SW480 (cell line): ENCODE data around the gene MCHR2.
"Not testable (repeated sequence)": the region's sequence is repeated elsewhere in the genome, so short reads cannot be mapped to it uniquely, and the experiment has no call there.

Experiments
- DNase-seq: peaks from one replicate; pipeline ENCODE4 v3.0.0-alpha.2; 2016; ENCODE audit warnings: low spot score

Gene MCHR2, protein sequence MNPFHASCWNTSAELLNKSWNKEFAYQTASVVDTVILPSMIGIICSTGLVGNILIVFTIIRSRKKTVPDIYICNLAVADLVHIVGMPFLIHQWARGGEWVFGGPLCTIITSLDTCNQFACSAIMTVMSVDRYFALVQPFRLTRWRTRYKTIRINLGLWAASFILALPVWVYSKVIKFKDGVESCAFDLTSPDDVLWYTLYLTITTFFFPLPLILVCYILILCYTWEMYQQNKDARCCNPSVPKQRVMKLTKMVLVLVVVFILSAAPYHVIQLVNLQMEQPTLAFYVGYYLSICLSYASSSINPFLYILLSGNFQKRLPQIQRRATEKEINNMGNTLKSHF

DNA sequence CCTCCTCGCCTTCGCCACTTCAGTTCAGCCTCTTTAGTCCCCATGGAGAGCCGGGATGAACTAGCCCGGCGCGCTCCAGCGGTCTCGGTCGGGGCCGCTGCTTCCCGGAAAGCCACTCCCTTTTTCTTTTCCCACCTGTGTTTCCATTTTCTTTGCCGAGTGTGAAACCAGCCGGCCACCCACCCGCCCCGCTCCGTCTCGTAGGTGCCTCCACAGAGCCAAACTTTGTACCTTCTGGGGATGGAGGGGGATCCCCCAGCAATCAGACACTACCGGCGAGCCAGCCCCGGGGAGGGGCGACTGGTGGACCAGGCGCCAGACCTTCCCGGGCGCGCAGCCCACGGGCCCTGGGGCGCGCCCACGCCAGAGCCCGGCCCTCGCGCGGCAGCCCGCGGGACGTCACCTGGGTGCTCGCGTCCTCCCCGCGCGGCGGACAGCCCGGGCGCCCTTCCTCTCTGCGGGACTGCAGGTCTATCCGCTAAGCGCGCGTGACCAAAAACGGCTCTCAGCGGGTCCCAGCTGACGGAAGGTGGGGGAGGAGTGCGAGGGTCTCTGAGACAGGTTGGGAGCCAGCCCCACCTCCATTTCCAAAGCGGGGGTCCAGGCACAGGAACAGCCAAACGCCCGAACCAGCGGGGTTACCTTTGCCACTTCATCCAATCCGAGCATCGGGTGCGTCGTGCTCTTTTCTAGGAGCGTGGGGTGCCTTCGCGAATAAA, at the start of gene MCHR2:
MCHR2 (minus strand) TSS at position 691 of the 719 bp plus-strand sequence. CDS start 38,076 bp downstream, outside the sequence.
- no peak for DNase-seq

DNA sequence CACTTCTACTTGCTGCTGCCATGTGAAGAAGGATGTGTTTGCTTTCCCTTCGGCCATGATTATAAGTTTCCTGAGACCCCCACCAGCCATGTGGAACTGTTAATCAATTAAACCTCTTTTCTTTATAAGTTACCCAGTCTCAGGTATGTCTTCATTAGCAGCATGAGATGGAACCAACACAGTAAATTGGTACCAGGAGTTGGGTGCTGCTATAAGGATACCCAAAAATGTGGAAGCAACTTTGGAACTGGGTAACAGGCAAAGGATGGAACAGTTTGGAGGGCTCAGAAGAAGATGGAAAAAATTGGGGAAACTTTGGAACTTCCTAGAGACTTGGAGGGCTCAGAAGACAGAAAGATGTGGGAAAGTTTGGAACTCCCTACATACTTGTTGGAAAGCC, 44.5 kb upstream of the MCHR2 start:
- DNase-seq = not testable (repeated sequence)

DNA sequence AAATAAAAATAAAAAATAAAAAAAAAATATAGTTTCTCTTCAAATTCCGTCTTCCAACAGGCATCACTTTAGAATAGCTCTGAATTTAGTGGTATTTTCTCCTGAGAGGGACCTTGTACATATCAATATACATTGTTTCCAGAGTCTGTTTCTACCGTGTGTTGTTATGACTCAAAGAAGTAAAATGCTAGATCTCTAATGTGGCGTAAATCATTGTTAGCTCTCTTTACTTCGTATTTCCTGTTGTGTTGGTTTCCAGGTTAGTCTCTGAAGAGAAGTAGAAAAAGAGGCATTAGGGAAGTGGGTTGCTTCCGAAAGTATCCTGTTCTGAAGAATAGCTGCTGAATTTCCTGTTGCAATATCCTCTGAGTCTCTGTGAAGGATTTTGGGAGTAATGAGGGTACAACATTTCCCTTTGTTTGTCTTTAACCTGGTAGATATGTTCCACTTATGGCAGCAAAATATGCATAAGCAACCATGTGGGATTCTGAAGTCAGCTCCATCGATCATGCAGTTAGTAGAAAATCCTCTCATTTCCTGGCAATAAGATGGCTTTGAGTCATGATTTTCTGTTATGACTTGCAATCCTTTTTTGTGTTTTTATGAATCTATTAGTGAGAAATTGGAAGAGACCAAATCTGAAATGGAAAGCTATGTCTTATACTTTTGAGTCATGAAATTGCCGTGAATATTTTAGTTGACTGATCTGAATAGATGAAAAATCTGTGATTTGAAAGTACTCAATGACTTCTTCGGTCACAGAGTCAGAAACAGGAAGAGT, 42.0 kb upstream of the MCHR2 start:
- no peak for DNase-seq

DNA sequence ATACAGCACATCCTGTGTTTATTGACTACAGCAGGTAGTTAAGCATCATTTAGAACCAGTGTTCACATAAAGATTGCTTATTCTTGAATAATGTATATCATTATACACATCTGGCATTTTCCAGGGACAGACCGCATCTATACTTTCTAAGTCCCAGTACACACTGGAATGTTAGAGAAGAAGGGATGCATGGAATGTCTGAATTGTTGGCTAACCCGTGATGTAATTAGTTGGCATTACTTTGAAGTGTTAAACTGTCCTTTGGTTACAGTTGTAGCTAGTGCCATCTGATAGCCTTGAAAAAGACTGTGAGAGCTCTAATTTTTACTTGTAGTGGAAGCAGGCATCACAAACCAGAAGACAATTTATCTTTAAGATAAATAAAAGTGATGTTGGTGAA, 29.8 kb upstream of the MCHR2 start:
- peak; percentile 4 for DNase-seq

DNA sequence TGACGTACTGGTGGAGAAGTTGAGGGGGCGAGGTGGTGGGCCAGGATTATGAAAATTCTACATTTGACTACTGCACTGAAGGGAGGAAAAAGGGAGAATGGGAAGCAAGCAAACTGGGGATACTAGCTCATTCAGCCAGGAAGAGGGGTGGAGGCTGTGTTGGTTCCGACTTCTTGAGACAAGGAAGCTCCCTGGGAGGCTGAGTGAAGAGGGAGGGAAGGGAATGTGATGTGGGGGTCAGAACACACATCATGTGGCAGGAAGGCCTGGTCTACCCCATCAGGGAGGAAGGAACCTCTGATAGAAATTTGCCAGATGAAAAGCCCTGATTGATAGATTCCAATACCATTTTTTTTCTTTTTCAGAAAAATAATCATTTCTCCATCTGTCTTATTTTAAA, 28.8 kb upstream of the MCHR2 start:
- no peak for DNase-seq

DNA sequence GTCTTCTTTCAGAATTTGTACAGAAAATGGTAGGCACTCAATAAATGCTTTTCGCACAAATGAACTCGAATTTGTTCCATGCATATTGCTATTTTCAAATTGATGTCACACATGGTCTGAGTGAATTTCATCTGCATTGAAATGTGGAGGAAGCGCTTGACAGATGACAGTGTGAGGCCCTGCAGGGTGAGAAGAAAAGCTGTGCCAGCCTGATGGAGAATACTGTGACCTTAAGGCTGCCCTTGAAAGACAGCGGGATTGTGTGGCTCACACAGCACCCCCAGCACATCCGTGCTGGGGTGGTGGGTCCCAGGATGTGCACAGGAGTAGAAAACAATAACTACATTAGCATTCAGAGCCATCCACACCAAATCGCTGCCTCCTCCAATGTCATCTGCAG, 14.8 kb upstream of the MCHR2 start:
- no peak for DNase-seq

DNA sequence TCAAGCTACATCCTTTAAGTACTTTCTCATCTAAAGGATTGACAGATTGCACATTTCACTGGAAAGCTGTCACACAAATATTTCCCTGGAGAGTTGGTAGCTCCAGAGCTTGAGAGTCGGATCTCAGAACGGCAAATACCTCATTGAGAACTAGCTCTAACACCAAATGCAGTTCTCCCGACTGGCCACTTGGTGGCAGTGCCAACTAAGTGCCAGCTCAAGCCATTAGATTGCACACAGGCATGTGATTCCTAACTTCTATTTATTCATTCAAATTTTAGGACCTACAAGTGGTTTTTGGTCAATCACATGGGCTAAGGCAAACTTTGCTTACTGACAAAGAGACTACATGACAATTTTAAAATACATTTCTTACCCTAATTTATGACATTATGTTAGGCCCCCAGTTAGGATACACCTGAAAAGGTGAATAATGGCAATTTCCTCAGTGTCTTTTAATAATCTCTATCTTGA, 7.9 kb upstream of the MCHR2 start:
- peak; percentile 43 for DNase-seq

DNA sequence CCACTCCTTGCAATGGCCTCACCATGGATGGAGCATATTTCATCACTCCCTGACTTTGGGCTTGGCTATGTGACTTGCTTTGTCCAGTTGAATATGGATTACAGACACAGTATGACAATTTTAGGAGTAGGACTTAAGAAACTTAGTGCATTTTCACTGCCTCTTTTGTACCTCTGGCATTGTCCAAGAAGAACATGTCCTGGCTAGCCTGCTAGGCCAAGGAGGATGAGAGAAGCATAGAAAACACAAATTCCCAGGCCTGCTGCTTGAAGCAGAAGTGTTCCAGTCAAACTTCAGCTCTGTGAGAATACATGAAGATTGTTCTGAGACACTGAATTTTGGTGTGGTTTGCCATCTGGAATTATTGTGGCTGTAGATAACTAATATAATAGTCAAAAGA, 3.1 kb upstream of the MCHR2 start:
- DNase-seq = no peak

DNA sequence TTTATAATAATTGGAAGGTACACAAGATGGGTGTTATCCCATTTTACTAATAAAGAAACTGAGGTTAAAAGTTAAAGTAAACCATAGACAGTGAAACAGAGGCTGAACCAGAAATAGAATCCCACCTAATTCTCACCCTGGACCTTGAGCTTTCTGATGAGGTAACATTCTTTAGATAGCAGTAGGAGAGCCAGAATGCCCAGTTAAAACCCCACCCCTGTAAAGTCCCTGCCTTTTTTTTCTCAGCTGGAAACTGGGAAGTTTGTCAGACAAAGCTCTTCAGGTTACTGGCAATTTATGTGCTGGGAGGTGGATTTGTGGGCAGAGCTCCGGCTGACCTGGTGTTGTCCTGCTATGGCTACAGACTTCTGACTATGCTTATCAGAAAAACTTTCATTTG, 1.9 kb upstream of the MCHR2 start:
- no peak for DNase-seq

DNA sequence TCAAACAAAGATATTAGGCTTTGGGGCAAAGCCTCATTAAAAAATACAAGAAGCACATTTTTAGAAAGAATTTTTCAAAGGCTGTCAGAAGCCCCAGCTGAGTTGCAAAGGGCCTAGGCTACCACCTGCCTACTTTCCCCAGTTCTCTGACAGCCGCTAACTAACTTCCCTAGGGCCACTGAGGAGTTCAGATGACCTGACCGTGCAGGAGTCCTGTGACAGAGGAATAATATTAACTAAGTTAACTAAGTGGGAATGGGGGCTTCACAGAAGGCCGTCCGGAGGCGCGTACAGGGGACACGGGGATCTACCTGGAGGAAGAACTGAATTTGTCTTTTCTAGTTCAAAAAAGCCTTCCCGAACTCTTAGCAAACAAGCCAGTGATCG, 884 bp downstream of the MCHR2 start:
- DNase-seq = no peak

DNA sequence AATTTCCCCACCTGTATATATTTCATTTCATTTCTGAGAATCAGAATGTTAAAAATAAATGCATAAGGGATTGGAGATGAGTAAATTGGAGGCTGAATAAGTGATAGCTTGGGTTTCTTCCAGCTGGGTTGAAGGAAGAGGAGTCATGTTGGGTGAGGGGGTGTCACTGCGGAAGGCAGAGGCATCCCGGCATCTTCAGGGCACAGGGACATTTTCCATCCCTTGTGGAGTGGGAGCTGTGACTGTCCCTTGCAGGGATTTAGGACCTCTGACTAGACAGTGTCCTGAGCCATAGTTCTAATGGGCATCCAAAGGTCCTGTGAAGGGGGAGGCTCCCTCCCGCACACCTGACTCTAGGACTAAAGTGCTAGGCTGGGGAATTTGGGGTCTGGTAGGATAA, 2.1 kb downstream of the MCHR2 start:
- DNase-seq = no peak

DNA sequence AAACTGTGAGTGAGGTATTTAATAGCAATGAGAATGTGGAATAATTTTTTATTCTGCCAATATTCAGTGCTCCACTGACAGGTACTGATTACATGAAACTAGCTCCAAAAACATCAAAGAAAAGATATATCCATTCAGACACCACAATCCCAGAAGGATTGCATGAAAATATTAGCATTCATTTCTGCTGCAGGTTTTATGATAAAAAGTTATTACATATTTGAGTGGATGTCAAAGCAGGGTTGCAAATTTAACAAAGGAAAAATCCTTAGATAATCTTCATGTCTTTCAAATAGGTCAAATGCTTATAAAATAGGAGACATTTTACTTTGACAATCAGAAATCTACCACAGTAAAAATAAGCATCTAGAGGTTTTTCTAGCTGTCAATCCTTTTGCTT, 13.3 kb downstream of the MCHR2 start:
- DNase-seq = no peak

DNA sequence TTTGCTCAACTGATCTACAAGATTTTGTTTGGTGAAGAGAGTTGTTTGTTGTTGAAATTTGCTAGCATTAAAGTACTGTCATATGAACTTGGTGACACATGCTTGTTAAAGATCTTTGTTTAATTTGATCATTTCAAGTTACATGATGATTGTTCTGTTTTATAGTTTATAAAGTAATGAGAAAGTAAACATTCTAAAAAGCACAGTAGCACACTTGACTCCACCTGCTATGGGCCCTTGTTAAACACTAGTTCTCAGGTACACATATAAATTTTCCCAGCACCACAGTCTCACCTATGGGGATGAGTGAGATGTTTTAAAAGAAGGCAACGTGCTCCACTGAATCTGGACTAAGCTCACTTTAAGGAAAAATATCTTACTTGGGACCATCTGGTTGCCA, 14.1 kb downstream of the MCHR2 start:
- no peak for DNase-seq

DNA sequence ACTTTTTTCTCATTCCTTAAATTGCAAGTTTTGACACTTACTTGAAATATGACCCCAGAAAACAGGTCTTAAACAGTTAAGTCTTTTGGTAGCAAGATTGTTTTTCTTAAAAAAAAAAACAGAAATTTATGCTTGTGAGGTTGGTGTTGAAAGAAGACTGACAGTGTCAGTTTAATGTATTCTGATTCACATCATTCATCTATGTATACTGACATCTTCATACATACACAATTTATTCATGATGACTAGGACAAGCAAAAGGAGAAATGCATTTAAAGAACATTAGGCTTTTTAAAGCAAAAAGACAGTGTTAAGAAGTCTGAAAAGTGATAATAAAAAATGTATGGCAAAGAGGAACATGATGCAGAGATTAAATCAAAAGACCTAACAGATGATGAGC, 27.0 kb downstream of the MCHR2 start:
- DNase-seq = no peak

DNA sequence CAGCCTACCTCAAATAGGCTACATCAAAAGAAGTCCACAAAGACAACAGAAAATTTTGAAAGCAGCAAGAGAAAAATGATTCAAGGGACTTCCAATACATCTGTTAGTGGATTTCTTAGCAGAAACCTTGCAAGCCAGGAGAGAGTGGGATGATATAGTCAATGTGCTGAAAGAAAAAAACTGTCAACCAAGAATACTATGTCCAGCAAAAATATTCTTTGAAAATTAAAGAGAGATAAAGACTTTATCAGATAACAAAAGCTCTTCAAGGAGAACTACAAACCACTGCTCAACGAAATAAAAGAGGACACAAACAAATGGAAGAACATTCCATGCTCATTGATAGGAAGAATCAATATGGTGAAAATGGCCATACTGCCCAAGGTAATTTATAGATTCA, 34.0 kb downstream of the MCHR2 start:
- no peak for DNase-seq

DNA sequence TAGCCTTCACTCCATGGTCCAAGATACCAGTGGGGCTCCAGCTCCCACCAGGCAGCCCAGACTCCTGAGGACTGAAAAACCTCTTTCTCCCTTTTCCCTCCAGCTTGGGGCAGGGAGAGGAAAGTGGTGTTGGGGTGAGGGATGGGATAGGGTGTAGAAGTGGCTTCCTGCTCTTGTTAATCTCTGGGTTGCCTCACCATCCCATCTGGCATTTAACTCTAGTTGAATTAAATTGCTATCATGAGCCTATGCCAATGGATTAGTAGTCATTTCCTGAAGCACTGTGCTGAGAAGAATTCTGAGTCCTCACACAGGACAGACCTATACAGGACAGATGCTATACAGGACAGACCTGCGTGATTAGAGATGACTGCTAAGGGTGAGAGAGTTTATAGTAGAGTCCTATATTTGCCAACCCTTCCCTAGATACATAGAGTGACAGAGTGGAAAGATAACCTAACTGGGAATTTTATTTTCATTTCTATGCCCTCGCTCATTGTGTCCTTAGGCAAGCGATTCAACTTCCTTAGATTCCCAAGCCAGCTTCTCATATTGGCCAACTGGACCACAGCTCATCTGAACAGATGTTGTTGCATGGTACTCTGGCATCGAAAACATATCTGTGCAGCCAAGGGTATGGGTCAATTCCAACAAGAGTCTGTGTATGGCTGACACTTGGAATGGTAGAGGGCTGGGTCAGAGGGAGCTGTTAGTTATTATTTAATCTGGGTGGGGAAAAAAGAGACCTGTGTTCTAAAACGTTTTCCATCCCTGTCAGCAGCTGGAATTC, 42.8 kb downstream of the MCHR2 start:
- no peak for DNase-seq

DNA sequence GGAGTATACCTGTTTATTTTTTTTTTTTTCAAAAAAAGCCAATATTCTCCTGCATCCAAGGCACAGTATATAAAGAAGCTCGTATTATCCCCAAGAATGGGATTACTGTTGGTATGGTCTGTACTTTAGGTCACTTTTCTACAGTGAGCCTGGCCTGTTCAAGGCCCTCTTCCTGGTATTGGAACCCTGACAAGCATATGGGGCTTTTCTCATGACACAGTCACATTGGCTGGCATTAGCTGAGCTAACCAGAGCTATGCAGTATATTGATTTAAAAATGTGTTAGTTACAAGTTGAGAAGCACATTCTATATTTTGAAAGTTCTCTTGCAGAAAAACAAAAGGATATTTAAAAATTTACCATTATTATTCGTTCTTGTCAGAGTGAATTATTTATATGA, 48.0 kb downstream of the MCHR2 start:
- DNase-seq = no peak

DNA sequence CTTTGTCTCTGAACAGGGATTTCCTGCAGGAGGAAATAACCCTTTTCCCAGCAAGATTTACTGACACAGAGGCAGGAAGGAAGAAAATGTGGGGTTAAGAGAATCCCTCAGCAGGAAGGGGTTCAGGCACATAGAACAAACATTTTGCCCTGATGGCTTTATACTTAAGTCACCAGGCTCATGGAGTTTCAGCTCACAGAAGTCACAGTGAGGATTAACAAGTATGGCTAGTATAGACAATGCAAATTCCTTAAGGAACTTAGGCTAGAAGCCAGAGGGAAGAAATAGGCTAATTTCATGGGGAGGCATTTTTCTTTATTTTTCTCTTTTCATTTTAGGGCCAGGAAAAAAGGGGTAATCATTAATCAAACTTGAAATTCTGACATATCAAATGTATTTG, 50.2 kb downstream of the MCHR2 start:
- DNase-seq = no peak

DNA sequence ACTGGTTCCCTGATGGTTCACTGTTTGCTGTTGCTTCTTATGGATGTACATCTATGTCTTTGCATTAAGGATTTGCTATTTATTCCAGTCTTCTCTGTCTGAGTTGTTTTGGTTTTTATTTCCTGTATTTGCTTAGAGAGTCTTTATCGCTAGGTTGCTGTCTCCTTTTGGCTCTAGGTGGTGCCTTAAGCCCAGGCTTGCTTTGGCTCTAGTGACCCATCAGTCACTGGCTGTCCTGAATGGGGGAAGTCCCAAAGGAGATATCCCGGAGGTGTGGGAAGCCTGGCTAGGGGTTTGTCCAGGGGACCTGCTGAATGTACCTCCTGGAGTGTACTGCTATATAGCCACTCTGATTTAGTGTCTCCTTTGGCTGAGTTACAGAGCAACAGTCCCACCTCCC, 53.4 kb downstream of the MCHR2 start:
- no peak for DNase-seq

DNA sequence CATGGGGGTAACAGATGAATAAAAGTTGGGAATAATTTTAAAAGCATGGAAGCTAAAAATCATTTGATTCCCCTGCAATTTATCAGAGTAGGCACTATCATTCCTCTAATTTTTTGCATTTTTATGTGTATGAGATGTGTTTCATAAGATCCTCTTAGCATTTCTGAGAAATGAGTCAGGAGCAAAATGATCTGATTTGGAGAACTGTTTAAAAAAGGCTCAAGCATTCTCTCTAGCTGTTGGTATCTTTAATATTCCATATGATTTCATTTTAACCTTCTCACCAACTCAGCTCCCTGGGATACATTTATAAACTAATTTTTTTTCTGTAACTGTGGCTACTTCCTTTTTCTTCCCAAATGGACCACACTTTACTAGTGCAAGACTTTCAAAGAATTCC, 60.9 kb downstream of the MCHR2 start:
- no peak for DNase-seq

DNA sequence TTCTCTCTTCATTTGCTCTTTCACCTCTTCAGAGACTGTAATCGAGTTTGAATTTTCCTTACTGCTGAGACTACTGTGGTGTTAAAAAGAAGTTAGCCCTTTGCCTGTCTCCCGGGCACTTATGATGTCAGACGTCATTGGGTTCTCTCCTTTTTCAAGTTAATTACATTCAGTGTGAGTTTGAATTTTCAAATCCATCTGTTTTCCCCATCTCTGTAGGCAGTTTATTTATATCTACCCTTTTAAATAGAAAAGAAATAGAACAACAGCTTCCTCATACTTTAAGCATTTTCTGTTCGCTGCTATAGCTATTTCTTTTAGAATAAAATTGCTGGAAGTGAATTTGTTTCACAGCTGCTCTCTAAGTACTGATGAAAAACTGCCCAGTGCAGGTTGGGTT, 81.4 kb downstream of the MCHR2 start:
- no peak for DNase-seq
